HS-27A (cell line): Measurements from ENCODE around the gene PLEKHA4.

Experiments
- DNase-seq: peaks from one replicate; pipeline ENCODE4 v3.0.0-alpha.2; 2012; ENCODE audit warnings: low read depth, missing footprints

Gene PLEKHA4

GRCh38 chr19:48830088-48830487 is 38.3 kb downstream of the PLEKHA4 start:
- DNase-seq = no peak

- no peak for DNase-seq
These were observed 41.8 kb downstream of the PLEKHA4 start for GRCh38 chr19:48826606-48827020.

GRCh38 chr19:48822514-48822913 is 45.9 kb downstream of the PLEKHA4 start:
- no peak for DNase-seq

GRCh38 chr19:48821633-48822032 is 46.8 kb downstream of the PLEKHA4 start:
- no peak for DNase-seq

- DNase-seq = peak; percentile 52
These were observed 49.0 kb downstream of the PLEKHA4 start for GRCh38 chr19:48819366-48819816.

GRCh38 chr19:48818234-48818820 is 50.1 kb downstream of the PLEKHA4 start:
- no peak for DNase-seq

GRCh38 chr19:48817585-48818124 is 50.8 kb downstream of the PLEKHA4 start:
- DNase-seq = no peak

GRCh38 chr19:48815870-48816501 is 52.4 kb downstream of the PLEKHA4 start:
- no peak for DNase-seq

GRCh38 chr19:48814895-48815294 is 53.5 kb downstream of the PLEKHA4 start:
- DNase-seq = no peak

- DNase-seq = no peak
These were observed 55.1 kb downstream of the PLEKHA4 start for GRCh38 chr19:48813123-48813913.

- DNase-seq = no peak
These were observed 56.1 kb downstream of the PLEKHA4 start for GRCh38 chr19:48812094-48812929.

- DNase-seq = no peak
These were observed 58.3 kb downstream of the PLEKHA4 start for GRCh38 chr19:48810151-48810550.

GRCh38 chr19:48807590-48808308 is 60.7 kb downstream of the PLEKHA4 start:
- no peak for DNase-seq

- DNase-seq = no peak
These were observed 61.4 kb downstream of the PLEKHA4 start for GRCh38 chr19:48806818-48807589.

- DNase-seq = no peak
These were observed 61.9 kb downstream of the PLEKHA4 start for GRCh38 chr19:48806518-48806817.

GRCh38 chr19:48805452-48805851 is 63.0 kb downstream of the PLEKHA4 start:
- no peak for DNase-seq

GRCh38 chr19:48804496-48804895 is 63.9 kb downstream of the PLEKHA4 start:
- DNase-seq = no peak

GRCh38 chr19:48802623-48803022 is 65.8 kb downstream of the PLEKHA4 start:
- DNase-seq = no peak

GRCh38 chr19:48799358-48800300 is 68.8 kb downstream of the PLEKHA4 start:
- DNase-seq = no peak

- DNase-seq = no peak
These were observed 69.5 kb downstream of the PLEKHA4 start for GRCh38 chr19:48798937-48799336.
